WTC11 (cell line): ENCODE data around the gene GLRA3.

Experiments used
- AR ChIP-seq: fragments of 250-450 bp; sonication (Bioruptor Pico); IDR thresholded peaks from 2 replicates; pipeline ENCODE4 v1.9.0; 2021; ENCODE audit warnings: mild to moderate bottlenecking
- ESRRA ChIP-seq: sonication (generic); formaldehyde crosslinking; IDR thresholded peaks from 2 replicates; pipeline ENCODE4 v1.8.1; 2022; ENCODE audit warnings: mild to moderate bottlenecking, missing genetic modification reagents, borderline replicate concordance
- FOXJ3 ChIP-seq: sonication (generic); formaldehyde crosslinking; IDR thresholded peaks from 2 replicates; pipeline ENCODE4 v1.9.0; 2021; ENCODE audit warnings: missing genetic modification reagents, mild to moderate bottlenecking, borderline replicate concordance
- JUN ChIP-seq: sonication (generic); formaldehyde crosslinking; IDR thresholded peaks from 2 replicates; pipeline ENCODE4 v1.8.0; 2023; ENCODE audit warnings: mild to moderate bottlenecking, missing genetic modification reagents
- NFYB ChIP-seq: sonication (generic); formaldehyde crosslinking; conservative IDR thresholded peaks from 2 replicates; pipeline ENCODE4 v1.8.0; 2022; ENCODE audit warnings: low read depth, missing genetic modification reagents
- OVOL2 ChIP-seq: fragments of 250-450 bp; sonication (Bioruptor Pico); IDR thresholded peaks from 2 replicates; pipeline ENCODE4 v1.9.0; 2021; ENCODE audit warnings: mild to moderate bottlenecking, borderline replicate concordance
- RELA ChIP-seq: sonication (generic); formaldehyde crosslinking; IDR thresholded peaks from 2 replicates; pipeline ENCODE4 v1.8.1; 2022; ENCODE audit warnings: missing genetic modification reagents, mild to moderate bottlenecking, borderline replicate concordance
- SMAD4 ChIP-seq: sonication (generic); formaldehyde crosslinking; IDR thresholded peaks from 2 replicates; pipeline ENCODE4 v1.8.0; 2022; ENCODE audit warnings: mild to moderate bottlenecking, missing genetic modification reagents
- ZNF121 ChIP-seq: sonication (generic); formaldehyde crosslinking; IDR thresholded peaks from 2 replicates; pipeline ENCODE4 v1.8.0; 2023; ENCODE audit warnings: missing genetic modification reagents
- TF ChIP-seq, protein P1 (sequence below): sonication (generic); formaldehyde crosslinking; IDR thresholded peaks from 2 replicates; pipeline ENCODE4 v1.8.1; 2023; ENCODE audit warnings: mild to moderate bottlenecking, missing genetic modification reagents, borderline replicate concordance
- TF ChIP-seq, protein P2 (sequence below): fragments of 200-600 bp; IDR thresholded peaks from 2 replicates; pipeline ENCODE4 v1.8.0; 2022; ENCODE audit warnings: antibody characterized with exemption
- TF ChIP-seq, protein P3 (sequence below): sonication (generic); formaldehyde crosslinking; IDR thresholded peaks from 2 replicates; pipeline ENCODE4 v1.8.0; 2022; ENCODE audit warnings: mild to moderate bottlenecking, missing genetic modification reagents
- TF ChIP-seq, protein P4 (sequence below): sonication (generic); formaldehyde crosslinking; IDR thresholded peaks from 2 replicates; pipeline ENCODE4 v1.8.0; 2022; ENCODE audit warnings: missing genetic modification reagents

- TF ChIP-seq, protein P1, sequence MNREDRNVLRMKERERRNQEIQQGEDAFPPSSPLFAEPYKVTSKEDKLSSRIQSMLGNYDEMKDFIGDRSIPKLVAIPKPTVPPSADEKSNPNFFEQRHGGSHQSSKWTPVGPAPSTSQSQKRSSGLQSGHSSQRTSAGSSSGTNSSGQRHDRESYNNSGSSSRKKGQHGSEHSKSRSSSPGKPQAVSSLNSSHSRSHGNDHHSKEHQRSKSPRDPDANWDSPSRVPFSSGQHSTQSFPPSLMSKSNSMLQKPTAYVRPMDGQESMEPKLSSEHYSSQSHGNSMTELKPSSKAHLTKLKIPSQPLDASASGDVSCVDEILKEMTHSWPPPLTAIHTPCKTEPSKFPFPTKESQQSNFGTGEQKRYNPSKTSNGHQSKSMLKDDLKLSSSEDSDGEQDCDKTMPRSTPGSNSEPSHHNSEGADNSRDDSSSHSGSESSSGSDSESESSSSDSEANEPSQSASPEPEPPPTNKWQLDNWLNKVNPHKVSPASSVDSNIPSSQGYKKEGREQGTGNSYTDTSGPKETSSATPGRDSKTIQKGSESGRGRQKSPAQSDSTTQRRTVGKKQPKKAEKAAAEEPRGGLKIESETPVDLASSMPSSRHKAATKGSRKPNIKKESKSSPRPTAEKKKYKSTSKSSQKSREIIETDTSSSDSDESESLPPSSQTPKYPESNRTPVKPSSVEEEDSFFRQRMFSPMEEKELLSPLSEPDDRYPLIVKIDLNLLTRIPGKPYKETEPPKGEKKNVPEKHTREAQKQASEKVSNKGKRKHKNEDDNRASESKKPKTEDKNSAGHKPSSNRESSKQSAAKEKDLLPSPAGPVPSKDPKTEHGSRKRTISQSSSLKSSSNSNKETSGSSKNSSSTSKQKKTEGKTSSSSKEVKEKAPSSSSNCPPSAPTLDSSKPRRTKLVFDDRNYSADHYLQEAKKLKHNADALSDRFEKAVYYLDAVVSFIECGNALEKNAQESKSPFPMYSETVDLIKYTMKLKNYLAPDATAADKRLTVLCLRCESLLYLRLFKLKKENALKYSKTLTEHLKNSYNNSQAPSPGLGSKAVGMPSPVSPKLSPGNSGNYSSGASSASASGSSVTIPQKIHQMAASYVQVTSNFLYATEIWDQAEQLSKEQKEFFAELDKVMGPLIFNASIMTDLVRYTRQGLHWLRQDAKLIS (CRISPR knock-in tag): no peak
- TF ChIP-seq, protein P2, sequence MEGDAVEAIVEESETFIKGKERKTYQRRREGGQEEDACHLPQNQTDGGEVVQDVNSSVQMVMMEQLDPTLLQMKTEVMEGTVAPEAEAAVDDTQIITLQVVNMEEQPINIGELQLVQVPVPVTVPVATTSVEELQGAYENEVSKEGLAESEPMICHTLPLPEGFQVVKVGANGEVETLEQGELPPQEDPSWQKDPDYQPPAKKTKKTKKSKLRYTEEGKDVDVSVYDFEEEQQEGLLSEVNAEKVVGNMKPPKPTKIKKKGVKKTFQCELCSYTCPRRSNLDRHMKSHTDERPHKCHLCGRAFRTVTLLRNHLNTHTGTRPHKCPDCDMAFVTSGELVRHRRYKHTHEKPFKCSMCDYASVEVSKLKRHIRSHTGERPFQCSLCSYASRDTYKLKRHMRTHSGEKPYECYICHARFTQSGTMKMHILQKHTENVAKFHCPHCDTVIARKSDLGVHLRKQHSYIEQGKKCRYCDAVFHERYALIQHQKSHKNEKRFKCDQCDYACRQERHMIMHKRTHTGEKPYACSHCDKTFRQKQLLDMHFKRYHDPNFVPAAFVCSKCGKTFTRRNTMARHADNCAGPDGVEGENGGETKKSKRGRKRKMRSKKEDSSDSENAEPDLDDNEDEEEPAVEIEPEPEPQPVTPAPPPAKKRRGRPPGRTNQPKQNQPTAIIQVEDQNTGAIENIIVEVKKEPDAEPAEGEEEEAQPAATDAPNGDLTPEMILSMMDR: no peak
- TF ChIP-seq ESRRA: no peak
- no peak for TF ChIP-seq ZNF121
- TF ChIP-seq OVOL2 (CRISPR knock-in tag): no peak
- no peak for TF ChIP-seq RELA (CRISPR knock-in tag)
- TF ChIP-seq, protein P3, sequence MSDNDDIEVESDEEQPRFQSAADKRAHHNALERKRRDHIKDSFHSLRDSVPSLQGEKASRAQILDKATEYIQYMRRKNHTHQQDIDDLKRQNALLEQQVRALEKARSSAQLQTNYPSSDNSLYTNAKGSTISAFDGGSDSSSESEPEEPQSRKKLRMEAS (CRISPR knock-in tag): no peak
- TF ChIP-seq JUN (CRISPR knock-in tag): no peak
- TF ChIP-seq AR: no peak
- TF ChIP-seq FOXJ3 (CRISPR knock-in tag): no peak
- TF ChIP-seq SMAD4 (CRISPR knock-in tag): no peak
- TF ChIP-seq NFYB: no peak
- TF ChIP-seq, protein P4, sequence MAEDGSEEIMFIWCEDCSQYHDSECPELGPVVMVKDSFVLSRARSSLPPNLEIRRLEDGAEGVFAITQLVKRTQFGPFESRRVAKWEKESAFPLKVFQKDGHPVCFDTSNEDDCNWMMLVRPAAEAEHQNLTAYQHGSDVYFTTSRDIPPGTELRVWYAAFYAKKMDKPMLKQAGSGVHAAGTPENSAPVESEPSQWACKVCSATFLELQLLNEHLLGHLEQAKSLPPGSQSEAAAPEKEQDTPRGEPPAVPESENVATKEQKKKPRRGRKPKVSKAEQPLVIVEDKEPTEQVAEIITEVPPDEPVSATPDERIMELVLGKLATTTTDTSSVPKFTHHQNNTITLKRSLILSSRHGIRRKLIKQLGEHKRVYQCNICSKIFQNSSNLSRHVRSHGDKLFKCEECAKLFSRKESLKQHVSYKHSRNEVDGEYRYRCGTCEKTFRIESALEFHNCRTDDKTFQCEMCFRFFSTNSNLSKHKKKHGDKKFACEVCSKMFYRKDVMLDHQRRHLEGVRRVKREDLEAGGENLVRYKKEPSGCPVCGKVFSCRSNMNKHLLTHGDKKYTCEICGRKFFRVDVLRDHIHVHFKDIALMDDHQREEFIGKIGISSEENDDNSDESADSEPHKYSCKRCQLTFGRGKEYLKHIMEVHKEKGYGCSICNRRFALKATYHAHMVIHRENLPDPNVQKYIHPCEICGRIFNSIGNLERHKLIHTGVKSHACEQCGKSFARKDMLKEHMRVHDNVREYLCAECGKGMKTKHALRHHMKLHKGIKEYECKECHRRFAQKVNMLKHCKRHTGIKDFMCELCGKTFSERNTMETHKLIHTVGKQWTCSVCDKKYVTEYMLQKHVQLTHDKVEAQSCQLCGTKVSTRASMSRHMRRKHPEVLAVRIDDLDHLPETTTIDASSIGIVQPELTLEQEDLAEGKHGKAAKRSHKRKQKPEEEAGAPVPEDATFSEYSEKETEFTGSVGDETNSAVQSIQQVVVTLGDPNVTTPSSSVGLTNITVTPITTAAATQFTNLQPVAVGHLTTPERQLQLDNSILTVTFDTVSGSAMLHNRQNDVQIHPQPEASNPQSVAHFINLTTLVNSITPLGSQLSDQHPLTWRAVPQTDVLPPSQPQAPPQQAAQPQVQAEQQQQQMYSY (CRISPR knock-in tag): no peak
These were observed 41.3 kb upstream of the GLRA3 start for GRCh38 chr4:174870311-174870710.
